HUDEP-2 (cell line): ENCODE measurements around the gene PTCH2.

Experiments
- DNase-seq, 76 experiments: peaks; one replicate each; lab custom pipeline; 2025; ENCODE audit not compliant: unreplicated experiment in 76 of 76; lab: John Stamatoyannopoulos, UW

Gene PTCH2

GRCh38 chr1:44785029-44785380, 58.0 kb downstream of the PTCH2 start:
- DNase-seq, result no peak

GRCh38 chr1:44784094-44785028, 58.7 kb downstream of the PTCH2 start:
- no peak for DNase-seq

GRCh38 chr1:44783697-44784093, 59.4 kb downstream of the PTCH2 start:
- no peak for DNase-seq

DNA sequence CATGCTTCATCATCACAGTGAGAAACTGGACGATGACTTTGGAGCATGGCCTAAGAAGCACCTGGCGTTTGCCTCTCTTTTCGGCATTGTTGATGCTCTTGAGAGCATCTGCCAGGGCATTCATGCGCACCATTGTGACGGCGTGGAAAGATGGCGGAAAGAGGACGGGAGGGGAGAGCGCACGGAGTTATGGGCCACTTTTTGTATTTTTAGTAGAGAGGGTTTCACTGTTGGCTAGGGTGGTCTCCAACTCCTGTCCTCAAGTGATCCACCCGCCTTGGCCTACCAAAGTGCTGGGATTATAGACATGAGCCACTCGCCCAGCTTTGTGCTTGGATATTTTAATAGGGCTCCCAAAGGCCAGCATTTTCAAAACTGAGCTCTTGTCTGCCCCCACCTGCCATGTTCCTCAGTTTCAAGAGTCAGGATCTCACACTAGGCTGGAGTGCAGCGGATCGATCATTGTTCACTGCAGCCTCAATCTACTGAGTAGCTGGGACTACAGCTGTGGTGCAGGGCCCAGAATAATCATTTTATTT, 62.4 kb downstream of the PTCH2 start:
- DNase-seq, result no peak

DNA sequence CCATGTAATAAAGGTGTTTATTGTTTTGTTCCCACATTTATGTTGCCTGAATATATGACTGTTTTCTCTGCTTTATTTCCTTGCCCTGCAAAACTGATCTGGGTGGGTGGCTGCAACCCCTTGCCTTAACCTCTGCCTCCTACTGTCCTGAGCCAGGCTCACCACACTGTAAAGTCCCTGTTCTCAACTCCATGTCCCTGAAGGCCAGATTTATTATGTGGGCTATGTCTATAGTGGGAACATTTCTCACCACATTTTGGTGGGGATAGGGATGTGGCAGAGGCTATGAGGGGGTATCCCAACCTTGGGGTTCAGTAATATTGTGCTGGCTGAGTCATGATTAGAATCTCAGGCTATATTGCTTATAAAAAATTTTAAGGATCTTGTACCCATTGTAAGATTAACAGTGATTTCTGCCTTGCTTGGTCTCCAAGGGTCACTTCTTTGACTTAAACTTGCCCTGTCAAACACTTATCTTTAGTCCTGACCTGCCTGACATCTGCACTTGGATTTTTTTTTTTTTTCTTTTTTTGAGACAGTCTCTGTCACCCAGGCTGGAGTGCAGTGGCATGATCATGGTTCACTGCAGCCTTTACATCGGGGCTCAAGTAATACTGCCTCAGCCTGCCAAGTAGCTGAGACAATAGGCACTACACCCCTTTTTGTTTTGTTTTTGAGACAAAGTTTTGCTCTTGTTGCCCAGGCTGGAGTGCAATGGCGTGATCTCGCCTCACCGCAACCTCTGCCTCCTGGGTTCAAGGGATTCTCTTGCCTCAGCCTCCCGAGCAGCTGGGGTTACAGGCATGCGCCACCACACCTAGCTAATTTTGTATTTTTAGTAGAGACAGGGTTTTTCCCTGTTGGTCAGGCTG, 64.1 kb downstream of the PTCH2 start:
- no peak for DNase-seq

- DNase-seq, result no peak
Measured at GRCh38 chr1:44777969-44778635, 65.0 kb downstream of the PTCH2 start.

- no peak for DNase-seq
Measured at GRCh38 chr1:44777547-44777946, 65.5 kb downstream of the PTCH2 start.

DNA sequence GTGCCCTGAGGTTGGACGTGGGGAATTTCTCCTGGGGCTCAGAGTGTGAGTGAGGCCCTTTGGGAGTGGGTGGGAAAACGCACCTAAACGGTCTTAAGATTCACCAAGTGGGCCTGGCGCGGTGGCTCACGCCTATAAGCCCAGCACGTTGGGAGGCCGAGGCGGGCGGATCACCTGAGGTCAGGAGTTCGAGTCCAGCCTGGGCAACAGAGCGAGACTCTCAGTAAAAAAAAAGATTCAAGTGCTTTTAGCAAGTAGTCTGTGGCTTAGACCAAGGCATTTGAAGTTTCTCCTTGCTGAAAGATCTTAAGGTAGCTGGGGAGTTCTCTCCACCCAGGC, 66.4 kb downstream of the PTCH2 start:
- DNase-seq, result peak in 1 of 76 experiments; percentile 12

DNA sequence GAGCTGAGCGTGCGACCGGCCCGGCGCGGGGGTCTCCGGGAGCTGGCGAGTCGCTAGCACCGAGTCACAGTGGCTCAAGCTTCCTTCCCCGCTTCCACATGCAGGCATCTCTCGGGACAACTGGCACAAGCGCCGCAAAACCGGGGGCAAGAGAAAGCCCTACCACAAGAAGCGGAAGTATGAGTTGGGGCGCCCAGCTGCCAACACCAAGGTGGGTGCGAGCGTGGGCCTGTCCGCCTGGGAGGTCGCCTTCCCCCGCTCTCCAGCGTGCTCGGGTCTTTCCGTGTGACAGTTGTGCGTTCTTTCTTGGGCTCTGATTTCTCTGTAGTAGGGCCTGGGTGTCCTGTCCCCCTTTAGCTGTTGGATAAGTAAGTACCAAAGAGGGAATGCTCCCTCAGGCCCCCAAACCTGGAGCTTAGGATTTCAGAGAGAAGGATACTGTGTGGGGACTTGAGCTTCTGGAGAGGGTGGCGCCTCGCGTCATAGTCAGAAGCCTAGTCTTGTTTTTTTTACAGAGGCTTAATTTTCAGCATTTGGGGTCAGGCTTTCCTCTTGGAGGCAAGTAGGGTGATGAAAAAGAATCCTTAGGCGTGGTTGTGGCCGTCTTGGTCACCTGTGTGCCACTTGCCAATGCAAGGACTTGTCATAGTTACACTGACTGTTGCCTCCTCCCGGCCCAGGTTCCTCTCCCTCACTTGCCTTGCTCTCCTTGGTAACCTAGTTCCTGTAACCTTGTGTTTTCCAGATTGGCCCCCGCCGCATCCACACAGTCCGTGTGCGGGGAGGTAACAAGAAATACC, 66.9 kb downstream of the PTCH2 start:
- peak in 7 of 76 experiments; percentile 17 to 81 (median 28) for DNase-seq

DNA sequence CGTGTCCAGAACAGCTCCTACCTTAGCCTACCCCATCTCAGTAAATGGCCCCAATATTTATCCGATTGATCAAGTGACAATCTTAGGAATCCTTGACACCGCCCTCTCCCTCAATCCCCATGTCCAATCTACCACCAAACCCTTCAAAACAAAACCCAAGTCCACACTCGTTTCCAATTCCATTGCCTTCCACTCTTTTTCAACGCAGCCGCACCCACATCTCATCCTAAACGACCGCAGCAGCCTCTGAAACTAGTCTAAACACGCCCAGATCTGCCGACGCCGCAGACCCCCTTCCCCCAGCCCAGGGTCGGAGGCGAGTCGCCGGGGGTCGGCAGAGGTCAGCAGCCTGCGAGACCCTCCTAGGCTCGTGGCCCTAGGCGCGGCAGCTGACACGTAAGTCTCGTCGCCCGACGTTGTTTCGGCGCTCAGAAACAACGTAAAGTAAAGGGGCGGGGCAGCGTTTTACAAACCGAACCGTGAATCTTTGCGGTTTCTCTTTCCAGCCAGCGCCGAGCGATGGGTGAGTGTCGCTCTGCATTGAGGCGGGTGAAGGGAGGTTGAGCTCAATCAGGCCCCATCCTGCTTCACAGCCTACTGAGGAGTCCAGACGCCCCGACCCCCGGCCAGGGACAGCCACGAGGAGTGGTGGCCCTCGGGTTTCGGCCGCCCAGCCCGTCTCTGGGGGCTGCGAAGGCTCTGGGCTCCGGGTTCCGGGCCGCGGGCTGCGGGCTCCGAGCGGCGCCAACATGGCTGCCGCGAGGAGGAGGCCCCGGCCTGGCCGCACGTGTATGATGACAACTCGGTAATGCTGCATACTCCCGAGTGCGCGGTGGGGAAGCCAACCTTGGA, 67.7 kb downstream of the PTCH2 start, which contains the start of gene RPS8:
Gene RPS8, plus strand, starts transcription at position 463 of the 852 bp plus-strand sequence. Its CDS starts 57 bp downstream, at position 520.
- peak in 75 of 76 experiments; percentile 53 to 92 (median 82) for DNase-seq
